ENCODE data around the gene NOS3.

The NOS3 gene

GRCh38 chr7:150964593-150965111, 26.2 kb upstream of the NOS3 start:
- no peak for DNase-seq (ENCODE audit: low spot score)

GRCh38 chr7:150965273-150965830, 25.5 kb upstream of the NOS3 start:
- DNase-seq (ENCODE audit: low spot score), result no peak

- no peak for DNase-seq (ENCODE audit: low spot score)
Observed at GRCh38 chr7:150966002-150966401, 24.8 kb upstream of the NOS3 start.

GRCh38 chr7:150967349-150967748, 23.5 kb upstream of the NOS3 start:
- no peak for DNase-seq (ENCODE audit: low spot score)

- no peak for DNase-seq (ENCODE audit: low spot score)
Observed at GRCh38 chr7:150968056-150968733, 22.6 kb upstream of the NOS3 start.

GRCh38 chr7:150968734-150969372, 22.0 kb upstream of the NOS3 start:
- no peak for DNase-seq (ENCODE audit: low spot score)

- DNase-seq (ENCODE audit: low spot score), result no peak
Observed at GRCh38 chr7:150969475-150969874, 21.3 kb upstream of the NOS3 start.

GRCh38 chr7:150970424-150970823, 20.4 kb upstream of the NOS3 start:
- no peak for DNase-seq (ENCODE audit: low spot score)

- DNase-seq (ENCODE audit: low spot score), result peak; percentile 80
Observed at GRCh38 chr7:150971242-150972022, 19.4 kb upstream of the NOS3 start.

GRCh38 chr7:150972023-150972468, 18.8 kb upstream of the NOS3 start:
- DNase-seq (ENCODE audit: low spot score), result no peak

GRCh38 chr7:150972741-150973140, 18.1 kb upstream of the NOS3 start:
- no peak for DNase-seq (ENCODE audit: low spot score)

GRCh38 chr7:150973571-150974451, 17.0 kb upstream of the NOS3 start:
- DNase-seq (ENCODE audit: low spot score), result no peak

GRCh38 chr7:150974468-150975391, 16.1 kb upstream of the NOS3 start:
- no peak for DNase-seq (ENCODE audit: low spot score)

- DNase-seq (ENCODE audit: low spot score), result no peak
Observed at GRCh38 chr7:150975536-150976319, 15.1 kb upstream of the NOS3 start.

- DNase-seq (ENCODE audit: low spot score), result no peak
Observed at GRCh38 chr7:150976529-150977381, 14.1 kb upstream of the NOS3 start.

- no peak for DNase-seq (ENCODE audit: low spot score)
Observed at GRCh38 chr7:150977382-150978125, 13.3 kb upstream of the NOS3 start.

GRCh38 chr7:150978126-150978789, 12.6 kb upstream of the NOS3 start, which contains the start of gene KCNH2:
TSS of gene KCNH2 (minus strand) at chr7:150978321. CDS start at chr7:150977913, 408 bp downstream.
- peak; percentile 87 for DNase-seq (ENCODE audit: low spot score)

Data from left forelimb (tissue), 1 donor.